ENCODE measurements around the gene LZTS2.

DNA sequence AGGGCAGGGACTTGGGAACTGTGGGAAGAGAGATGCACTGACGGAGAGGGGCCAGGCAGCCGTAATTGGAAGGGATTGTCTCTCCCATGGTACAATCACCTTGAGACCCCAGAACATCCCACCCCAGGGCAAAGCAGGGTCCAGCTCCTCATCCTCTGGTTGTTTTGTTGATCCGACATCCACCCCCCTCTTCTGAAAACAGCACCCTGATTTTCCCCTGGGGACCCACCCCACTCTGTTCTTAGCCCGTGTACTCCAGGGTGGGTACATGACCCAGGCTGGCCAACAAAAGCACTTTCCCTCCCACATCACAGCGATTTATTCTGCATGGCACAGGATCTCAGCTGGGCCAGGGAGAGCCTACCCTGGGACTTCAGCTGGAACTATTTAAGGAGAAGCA is 17.2 kb downstream of the LZTS2 start:
- TF ChIP-seq, protein P1, sequence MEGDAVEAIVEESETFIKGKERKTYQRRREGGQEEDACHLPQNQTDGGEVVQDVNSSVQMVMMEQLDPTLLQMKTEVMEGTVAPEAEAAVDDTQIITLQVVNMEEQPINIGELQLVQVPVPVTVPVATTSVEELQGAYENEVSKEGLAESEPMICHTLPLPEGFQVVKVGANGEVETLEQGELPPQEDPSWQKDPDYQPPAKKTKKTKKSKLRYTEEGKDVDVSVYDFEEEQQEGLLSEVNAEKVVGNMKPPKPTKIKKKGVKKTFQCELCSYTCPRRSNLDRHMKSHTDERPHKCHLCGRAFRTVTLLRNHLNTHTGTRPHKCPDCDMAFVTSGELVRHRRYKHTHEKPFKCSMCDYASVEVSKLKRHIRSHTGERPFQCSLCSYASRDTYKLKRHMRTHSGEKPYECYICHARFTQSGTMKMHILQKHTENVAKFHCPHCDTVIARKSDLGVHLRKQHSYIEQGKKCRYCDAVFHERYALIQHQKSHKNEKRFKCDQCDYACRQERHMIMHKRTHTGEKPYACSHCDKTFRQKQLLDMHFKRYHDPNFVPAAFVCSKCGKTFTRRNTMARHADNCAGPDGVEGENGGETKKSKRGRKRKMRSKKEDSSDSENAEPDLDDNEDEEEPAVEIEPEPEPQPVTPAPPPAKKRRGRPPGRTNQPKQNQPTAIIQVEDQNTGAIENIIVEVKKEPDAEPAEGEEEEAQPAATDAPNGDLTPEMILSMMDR (IDR thresholded peaks at IDR 0.05): no peak
- TF ChIP-seq POLR2A (IDR thresholded peaks at IDR 0.05) (no peak), EP300 (IDR thresholded peaks at IDR 0.05) (no peak)

All from tibial nerve (tissue), 4 donors.